ENCODE measurements around the gene OSBPL5.

DNA sequence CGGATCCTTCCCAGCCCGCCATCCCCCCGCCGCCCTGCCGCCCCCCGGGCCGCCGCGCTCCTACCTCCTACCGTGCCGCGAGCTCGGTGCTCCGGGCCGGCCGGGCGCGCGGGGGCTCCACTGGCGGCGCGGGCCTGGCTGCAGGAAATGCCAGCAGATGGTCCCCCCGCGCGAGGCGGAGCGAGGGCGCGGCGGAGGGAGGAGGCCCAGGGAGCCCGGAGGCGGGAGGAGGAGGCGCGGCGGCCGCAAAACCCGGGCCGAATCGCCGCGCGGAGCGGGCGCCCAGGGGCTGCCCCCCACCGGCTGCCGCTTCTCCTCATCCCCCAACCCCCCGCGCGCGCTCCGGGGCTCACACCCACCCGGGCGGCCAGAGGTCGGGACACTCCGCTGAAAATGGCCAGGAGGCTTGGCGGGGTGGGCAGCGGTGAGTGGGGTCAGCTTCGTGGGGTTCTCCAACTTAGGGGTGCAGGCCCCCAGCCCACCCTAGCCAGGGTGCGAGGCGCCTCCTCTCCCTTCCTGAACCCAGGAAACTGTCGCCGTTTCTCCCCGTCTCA, at the start of gene OSBPL5:
- TF ChIP-seq POLR2AphosphoS5 (IDR thresholded peaks at IDR 0.05) (peak; percentile 65 to 84 (median 83)), POLR2A (IDR thresholded peaks at IDR 0.05) (peak in 1 of 3 donors; percentile 33), CTCF (IDR thresholded peaks at IDR 0.05 in 8 of 11, conservative IDR thresholded peaks at IDR 0.05 in 3 of 11) (no peak)
